GM18499 (cell line): Measurements from ENCODE around the gene NTSR1.

Source experiments
- ATAC-seq: cut with Tn5 transposase; IDR thresholded peaks from one replicate; pipeline ENCODE4 v1.9.1; 2021; ENCODE audit warnings: moderate number of reproducible peaks; ENCODE audit not compliant: insufficient read depth, unreplicated experiment

NTSR1 gene

GRCh38 chr20:62766071-62766450 lies 57.4 kb downstream of the NTSR1 start:
- ATAC-seq, result no peak

- ATAC-seq, result no peak
Observed at GRCh38 chr20:62766716-62767115, 58.1 kb downstream of the NTSR1 start.

GRCh38 chr20:62768234-62768546 lies 59.6 kb downstream of the NTSR1 start:
- no peak for ATAC-seq

GRCh38 chr20:62768551-62769287 lies 60.1 kb downstream of the NTSR1 start:
- ATAC-seq, result no peak

GRCh38 chr20:62769346-62770071 lies 60.9 kb downstream of the NTSR1 start:
- ATAC-seq, result no peak

GRCh38 chr20:62770111-62770910 lies 61.7 kb downstream of the NTSR1 start:
- ATAC-seq, result no peak

- no peak for ATAC-seq
Observed at GRCh38 chr20:62770916-62771315, 62.3 kb downstream of the NTSR1 start.

GRCh38 chr20:62771396-62772102 lies 62.9 kb downstream of the NTSR1 start:
- no peak for ATAC-seq

GRCh38 chr20:62772103-62772611 lies 63.5 kb downstream of the NTSR1 start:
- no peak for ATAC-seq

GRCh38 chr20:62772619-62772989 lies 64.0 kb downstream of the NTSR1 start:
- ATAC-seq, result no peak

GRCh38 chr20:62772990-62773844 lies 64.6 kb downstream of the NTSR1 start:
- ATAC-seq, result no peak

GRCh38 chr20:62773845-62774714 lies 65.4 kb downstream of the NTSR1 start:
- no peak for ATAC-seq

- no peak for ATAC-seq
Observed at GRCh38 chr20:62774762-62775161, 66.1 kb downstream of the NTSR1 start.

- ATAC-seq, result no peak
Observed at GRCh38 chr20:62775206-62775605, 66.6 kb downstream of the NTSR1 start.

- ATAC-seq, result no peak
Observed at GRCh38 chr20:62776035-62776691, 67.5 kb downstream of the NTSR1 start.

GRCh38 chr20:62776692-62777527 lies 68.3 kb downstream of the NTSR1 start:
- ATAC-seq, result no peak

- no peak for ATAC-seq
Observed at GRCh38 chr20:62777528-62777830, 68.8 kb downstream of the NTSR1 start.
